Endometrium (tissue), 2 donors: Measurements from ENCODE around the gene THRSP.

Source experiments
- FAIRE-seq: peaks from 2 replicates; lab custom pipeline; 2012; peaks lifted over from hg19 to GRCh38; lab: Jason Lieb, UNC
- donor health status: control.
- donor health status: control.

Gene THRSP

GRCh38 chr11:78097666-78098385 is 34.2 kb downstream of the THRSP start:
- no peak for FAIRE-seq

GRCh38 chr11:78099666-78100065 is 36.0 kb downstream of the THRSP start:
- FAIRE-seq: no peak

- no peak for FAIRE-seq
Observed at GRCh38 chr11:78100261-78100660, 36.6 kb downstream of the THRSP start.

- FAIRE-seq: no peak
Observed at GRCh38 chr11:78100676-78101472, 37.2 kb downstream of the THRSP start.

- no peak for FAIRE-seq
Observed at GRCh38 chr11:78109081-78110015, 45.7 kb downstream of the THRSP start.

- FAIRE-seq: no peak
Observed at GRCh38 chr11:78110351-78110750, 46.7 kb downstream of the THRSP start.

GRCh38 chr11:78110830-78111229 is 47.2 kb downstream of the THRSP start:
- no peak for FAIRE-seq

- no peak for FAIRE-seq
Observed at GRCh38 chr11:78111298-78111697, 47.6 kb downstream of the THRSP start.

- no peak for FAIRE-seq
Observed at GRCh38 chr11:78112582-78113275, 49.1 kb downstream of the THRSP start.
